ENCODE data around the gene MRPL43.

Gene MRPL43

DNA sequence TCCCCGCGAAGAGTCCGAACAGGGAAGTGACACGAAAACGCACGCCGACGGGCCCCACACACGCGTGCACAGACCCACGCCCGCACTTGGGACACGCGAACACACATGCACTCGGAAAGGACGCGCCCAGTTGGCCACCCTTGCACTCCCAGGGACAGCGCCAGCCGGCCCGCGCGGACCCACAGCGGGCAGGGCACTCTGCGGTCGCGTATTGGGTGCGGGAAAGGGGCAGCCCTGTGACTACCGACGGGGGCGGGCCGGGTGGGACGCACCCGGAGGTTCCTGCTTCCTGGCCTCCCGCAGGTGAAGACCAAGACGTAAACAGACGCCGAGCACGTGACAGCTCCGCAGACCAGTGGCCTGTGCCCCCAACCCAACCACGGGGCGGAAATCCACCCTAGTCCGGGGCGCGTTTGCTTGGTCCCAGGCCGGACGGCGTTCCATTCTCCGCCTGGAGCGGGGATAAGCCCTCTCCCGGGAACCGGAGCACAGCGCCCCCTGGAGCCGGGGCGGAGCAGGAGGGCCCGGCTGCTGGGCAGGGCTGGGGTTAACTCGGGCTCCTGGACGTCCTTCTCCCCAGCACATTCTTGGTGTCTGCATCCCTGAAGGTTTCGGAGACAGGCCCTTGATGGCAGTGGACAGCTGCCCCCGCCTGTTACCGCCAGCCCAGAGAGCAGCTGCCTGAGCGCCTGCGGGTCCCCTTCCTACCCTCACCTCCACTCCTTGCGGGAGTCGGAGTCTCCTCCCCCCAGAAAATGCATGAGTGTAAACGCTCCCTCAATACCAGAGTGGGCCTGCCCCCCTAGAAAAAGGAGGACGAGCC, 10.3 kb upstream of the MRPL43 start:
- H3K36me3 ChIP-seq: peaks cover 21% of the 10 kb centered on the region
- DNase-seq: peak; percentile 87
- no peaks in the 10 kb centered on the region for H3K27me3 ChIP-seq
- H3K4me3 ChIP-seq (ENCODE audit: low read depth, low read length): peak overlapping the region; percentile 79
- TF ChIP-seq, protein P1, sequence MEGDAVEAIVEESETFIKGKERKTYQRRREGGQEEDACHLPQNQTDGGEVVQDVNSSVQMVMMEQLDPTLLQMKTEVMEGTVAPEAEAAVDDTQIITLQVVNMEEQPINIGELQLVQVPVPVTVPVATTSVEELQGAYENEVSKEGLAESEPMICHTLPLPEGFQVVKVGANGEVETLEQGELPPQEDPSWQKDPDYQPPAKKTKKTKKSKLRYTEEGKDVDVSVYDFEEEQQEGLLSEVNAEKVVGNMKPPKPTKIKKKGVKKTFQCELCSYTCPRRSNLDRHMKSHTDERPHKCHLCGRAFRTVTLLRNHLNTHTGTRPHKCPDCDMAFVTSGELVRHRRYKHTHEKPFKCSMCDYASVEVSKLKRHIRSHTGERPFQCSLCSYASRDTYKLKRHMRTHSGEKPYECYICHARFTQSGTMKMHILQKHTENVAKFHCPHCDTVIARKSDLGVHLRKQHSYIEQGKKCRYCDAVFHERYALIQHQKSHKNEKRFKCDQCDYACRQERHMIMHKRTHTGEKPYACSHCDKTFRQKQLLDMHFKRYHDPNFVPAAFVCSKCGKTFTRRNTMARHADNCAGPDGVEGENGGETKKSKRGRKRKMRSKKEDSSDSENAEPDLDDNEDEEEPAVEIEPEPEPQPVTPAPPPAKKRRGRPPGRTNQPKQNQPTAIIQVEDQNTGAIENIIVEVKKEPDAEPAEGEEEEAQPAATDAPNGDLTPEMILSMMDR (IDR thresholded peaks at IDR 0.05; ENCODE audit: low read depth, low read length): peak; percentile 78
- no peaks in the 10 kb centered on the region for H3K9me3 ChIP-seq
- H3K4me1 ChIP-seq: peaks cover 17% of the 10 kb centered on the region; the same call in 1 of the 2 replicates

DNA sequence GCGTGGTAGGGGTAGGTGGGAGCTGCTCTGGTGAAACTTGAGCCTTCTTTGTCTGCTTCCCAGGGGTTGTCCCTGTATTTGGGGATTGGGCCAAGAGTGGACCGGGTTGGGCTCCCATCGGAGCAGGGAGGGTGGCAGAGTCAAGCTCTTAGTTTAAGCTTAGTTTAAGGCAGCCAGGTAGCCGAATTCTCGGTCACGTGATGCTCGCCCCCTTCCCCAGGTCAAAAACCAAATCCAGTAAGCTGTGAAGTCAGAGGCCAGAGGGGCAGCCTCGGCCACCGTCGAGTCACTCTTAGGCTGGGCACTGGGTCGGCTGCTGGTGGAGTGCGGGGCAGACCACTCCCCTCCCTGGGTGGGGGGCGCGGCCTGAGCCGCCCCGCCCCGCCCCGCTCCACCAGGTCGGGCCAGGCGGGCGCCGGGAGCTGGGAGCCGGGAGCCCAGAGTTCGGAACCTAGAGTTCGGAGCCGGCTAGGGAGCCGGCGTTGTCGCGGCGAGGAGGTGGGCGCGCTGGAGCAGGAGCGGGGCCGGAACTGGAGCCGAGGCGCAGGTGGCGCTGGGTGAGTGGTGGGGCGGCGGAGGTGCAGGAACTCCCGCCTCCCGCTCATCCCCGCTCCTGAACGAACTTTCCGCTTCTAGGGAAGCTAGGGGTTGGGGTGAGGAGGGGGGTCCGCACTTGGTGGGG, 9.5 kb upstream of the MRPL43 start:
- peak; percentile 53 for DNase-seq
- H3K4me3 ChIP-seq (ENCODE audit: low read depth, low read length): peak overlapping the region; percentile 79
- TF ChIP-seq, protein P1 (IDR thresholded peaks at IDR 0.05; ENCODE audit: low read depth, low read length): no peak
- H3K27me3 ChIP-seq: no peaks in the 10 kb centered on the region
- H3K9me3 ChIP-seq: no peaks in the 10 kb centered on the region
- H3K4me1 ChIP-seq: peaks cover 17% of the 10 kb centered on the region; the same call in 1 of the 2 replicates
- H3K36me3 ChIP-seq: peaks cover 21% of the 10 kb centered on the region

DNA sequence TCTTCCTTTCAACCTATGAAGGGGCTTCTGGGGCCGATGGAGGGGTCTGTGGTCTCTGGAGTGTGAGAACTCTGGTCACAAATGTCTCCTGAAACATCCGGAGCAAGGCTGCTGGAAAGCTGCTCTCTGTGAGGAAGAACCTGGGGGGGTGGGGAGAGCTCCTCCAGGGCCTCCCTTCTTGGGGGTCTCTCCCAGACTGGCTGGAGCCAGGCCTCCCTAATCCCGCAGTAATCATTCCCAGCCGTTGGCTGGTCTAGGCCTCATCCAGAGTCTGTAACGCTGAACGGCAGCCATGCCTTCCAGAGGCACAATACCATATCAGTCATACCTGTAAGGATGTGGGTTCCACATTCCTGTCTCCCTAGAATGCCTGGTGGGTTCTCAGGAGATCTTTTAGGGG, 7.9 kb upstream of the MRPL43 start:
- Histone ChIP-seq H3K4me1 (peaks cover 8% of the 10 kb centered on the region; the same call in 1 of the 2 replicates), H3K36me3 (peaks cover 35% of the 10 kb centered on the region), H3K27me3 (no peaks in the 10 kb centered on the region), H3K4me3 (ENCODE audit: low read depth, low read length) (no peak overlapping the region), H3K9me3 (no peaks in the 10 kb centered on the region)
- TF ChIP-seq, protein P1 (IDR thresholded peaks at IDR 0.05; ENCODE audit: low read depth, low read length): no peak
- DNase-seq: peak; percentile 43

DNA sequence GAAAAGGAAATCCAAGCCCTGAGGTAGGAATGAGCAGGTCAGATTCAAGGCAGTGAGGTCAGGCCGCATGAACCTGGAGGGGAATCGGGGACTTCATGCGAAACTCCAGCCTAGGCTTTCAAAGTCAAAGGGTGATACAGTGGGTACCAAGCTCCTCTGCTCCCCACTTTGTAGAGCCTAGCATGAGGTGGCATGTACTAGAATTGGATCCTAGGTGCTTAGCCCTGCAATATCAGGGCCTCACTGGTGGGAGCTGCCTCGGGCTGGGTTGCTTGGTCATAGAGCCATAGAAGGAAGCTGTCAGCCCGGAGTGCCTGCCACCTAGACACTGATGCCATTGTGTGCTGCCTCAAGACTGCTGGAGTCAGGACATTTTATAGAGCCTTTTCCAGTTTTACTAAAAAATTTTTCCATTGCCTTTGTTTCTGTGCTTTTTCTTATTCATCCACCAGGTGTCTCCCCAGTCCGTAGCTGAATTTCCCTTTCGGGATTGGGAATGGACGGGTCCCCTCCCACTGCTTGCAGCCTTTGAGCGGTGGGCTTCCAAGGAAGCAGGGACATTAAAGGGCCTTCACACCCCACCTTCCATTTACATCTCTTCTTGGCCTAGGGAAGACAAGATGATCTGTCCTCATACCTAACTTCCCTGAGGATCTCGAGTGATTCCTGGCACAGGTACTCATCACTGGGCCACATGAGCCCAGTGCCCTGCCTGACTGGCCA, 6.8 kb upstream of the MRPL43 start:
- Histone ChIP-seq H3K4me1 (peaks cover 8% of the 10 kb centered on the region; the same call in 1 of the 2 replicates), H3K27me3 (no peaks in the 10 kb centered on the region), H3K36me3 (peaks cover 46% of the 10 kb centered on the region), H3K4me3 (ENCODE audit: low read depth, low read length) (no peak overlapping the region), H3K9me3 (no peaks in the 10 kb centered on the region)
- DNase-seq: peak; percentile 58
- TF ChIP-seq, protein P1 (IDR thresholded peaks at IDR 0.05; ENCODE audit: low read depth, low read length): peak; percentile 70

DNA sequence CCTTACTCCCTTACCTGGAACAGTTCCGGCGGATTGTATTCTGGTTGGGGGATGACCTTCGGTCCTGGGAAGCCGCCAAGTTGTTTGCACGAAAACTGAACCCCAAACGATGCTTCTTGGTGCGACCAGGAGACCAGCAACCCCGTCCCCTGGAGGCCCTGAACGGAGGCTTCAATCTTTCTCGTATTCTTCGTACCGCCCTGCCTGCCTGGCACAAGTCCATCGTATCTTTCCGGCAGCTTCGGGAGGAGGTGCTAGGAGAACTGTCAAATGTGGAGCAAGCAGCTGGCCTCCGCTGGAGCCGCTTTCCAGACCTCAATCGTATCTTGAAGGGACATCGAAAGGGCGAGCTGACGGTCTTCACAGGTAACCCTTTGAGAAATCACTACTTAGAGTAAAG, 1.8 kb upstream of the MRPL43 start:
- no peak for DNase-seq
- Histone ChIP-seq H3K36me3 (peaks cover 52% of the 10 kb centered on the region), H3K27me3 (no peaks in the 10 kb centered on the region), H3K9me3 (no peaks in the 10 kb centered on the region), H3K4me1 (0 out of 2 replicates have a peak, but pooled peaks cover 3% of the 10 kb centered on the region), H3K4me3 (ENCODE audit: low read depth, low read length) (no peak overlapping the region)
- TF ChIP-seq, protein P1 (IDR thresholded peaks at IDR 0.05; ENCODE audit: low read depth, low read length): no peak
